Right lobe of liver (tissue), 4 donors: ENCODE data around the gene TGM4.

Experiments used
- CTCF ChIP-seq, 4 donors: fragments of 200-600 bp in 3 of 4; fragments of 450-650 bp in 1 of 4; IDR thresholded peaks; one replicate each; pipeline versions ENCODE4 v1.5.1 to v1.8.0; 2016 to 2022; ENCODE audit warnings: antibody characterized with exemption in 4 of 4, mild to moderate bottlenecking in 2 of 4
- POLR2A ChIP-seq: fragments of 450-650 bp; IDR thresholded peaks from one replicate; pipeline ENCODE4 v1.6.1; 2017; ENCODE audit warnings: antibody characterized with exemption, mild to moderate bottlenecking
- donor health status: DM: no; HTN: no; CAD: no.
- donor health status: DM: no; HTN: no; CAD: no.
- donor health status: DM: no; HTN: yes; CAD: no.

GRCh38 chr3:44927371-44927770 is 53.0 kb downstream of the TGM4 start:
- TF ChIP-seq POLR2A (no peak), CTCF (IDR thresholded peaks at IDR 0.05) (no peak)
